LNCaP clone FGC (cell line): Measurements from ENCODE around the gene KCNQ1.

Experiments
- DNase-seq: peaks from one replicate; pipeline ENCODE4 v3.0.0-alpha.2; 2011; ENCODE audit warnings: low read depth
- H3K4me3 ChIP-seq: 2 replicates; pipeline ENCODE4 v1.5.1; 2011; ENCODE audit warnings: mild to moderate bottlenecking, low read depth, low read length, control low read depth
- TF ChIP-seq, protein P1 (sequence below): IDR thresholded peaks from 2 replicates; pipeline ENCODE4 v1.5.1; 2012; ENCODE audit warnings: mild to moderate bottlenecking; ENCODE audit not compliant: control insufficient read depth, insufficient read depth; ENCODE audit errors: extremely low read depth

The KCNQ1 gene

DNA sequence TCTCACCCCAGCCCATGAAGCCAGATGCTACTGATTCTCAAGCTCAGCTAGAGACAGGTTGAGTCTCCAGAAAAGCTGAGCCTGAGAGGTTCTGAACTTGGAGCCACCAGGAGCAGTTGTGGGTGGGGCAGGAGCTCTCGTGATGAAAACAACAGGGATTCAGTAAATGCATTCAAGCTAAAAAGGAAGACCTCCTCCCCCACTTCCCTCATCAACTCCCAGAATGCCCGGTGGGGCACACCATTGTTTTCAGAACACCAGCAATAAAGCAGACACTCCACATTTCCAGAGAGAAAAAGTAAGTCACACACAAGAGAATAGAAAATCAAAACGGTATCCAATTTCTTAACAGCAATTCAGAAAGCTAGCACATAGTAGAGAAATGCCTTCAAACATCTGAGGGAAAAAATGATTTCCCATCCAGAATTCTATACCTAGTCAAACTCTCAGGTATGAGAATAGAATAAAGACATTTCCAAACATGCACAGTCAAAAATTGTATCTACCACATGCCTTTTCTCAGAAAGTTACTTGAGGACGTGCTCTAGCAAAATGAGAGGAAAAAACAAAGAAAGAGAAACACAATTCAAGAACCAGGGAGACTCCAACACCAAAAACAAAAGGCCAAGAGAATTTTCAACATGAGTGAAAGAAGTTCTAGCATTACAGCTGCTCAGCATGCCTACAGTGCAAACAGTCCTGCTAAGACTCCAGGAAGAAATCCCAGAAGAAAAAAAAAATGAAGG, 383.9 kb downstream of the KCNQ1 start:
- no peak overlapping the region for H3K4me3 ChIP-seq
- TF ChIP-seq, protein P1, sequence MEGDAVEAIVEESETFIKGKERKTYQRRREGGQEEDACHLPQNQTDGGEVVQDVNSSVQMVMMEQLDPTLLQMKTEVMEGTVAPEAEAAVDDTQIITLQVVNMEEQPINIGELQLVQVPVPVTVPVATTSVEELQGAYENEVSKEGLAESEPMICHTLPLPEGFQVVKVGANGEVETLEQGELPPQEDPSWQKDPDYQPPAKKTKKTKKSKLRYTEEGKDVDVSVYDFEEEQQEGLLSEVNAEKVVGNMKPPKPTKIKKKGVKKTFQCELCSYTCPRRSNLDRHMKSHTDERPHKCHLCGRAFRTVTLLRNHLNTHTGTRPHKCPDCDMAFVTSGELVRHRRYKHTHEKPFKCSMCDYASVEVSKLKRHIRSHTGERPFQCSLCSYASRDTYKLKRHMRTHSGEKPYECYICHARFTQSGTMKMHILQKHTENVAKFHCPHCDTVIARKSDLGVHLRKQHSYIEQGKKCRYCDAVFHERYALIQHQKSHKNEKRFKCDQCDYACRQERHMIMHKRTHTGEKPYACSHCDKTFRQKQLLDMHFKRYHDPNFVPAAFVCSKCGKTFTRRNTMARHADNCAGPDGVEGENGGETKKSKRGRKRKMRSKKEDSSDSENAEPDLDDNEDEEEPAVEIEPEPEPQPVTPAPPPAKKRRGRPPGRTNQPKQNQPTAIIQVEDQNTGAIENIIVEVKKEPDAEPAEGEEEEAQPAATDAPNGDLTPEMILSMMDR = no peak

DNA sequence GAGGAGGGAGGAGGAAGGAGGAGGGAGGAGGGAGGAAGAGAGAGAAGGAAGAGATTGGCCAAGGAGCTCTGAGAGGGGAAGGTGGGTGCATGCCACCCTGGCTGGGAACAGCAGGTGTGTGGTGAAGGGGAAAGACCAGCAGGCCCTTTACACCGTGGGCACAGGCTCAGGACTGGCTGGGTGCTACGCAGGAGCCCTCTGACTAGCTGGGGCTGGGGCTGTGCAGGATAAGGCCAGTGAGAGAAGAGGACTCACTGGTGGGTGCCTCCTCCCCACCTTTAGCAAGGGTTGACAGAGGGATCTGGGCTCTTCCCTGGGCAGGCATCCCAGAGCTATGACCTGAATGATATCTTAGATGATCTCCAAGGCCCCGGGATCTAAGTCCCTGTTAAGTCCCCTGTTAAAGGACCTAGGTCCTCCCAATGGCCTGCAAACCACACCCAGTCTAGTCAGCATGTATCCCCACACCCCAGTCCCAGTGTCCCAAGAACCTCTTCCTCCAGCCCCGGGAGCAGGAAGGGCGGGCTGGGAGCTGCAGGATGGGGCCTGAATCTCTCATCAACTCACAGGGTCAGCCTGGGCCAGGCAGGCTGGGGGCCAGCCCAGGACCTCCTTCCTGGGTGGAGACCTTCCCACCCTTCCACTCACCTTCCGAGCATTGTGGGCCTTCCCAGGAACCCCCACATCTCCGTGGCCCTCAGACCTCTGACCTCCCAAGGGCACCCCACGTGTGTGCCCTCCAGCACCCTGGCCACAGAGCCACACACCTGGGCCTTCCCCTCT, 385.4 kb downstream of the KCNQ1 start:
- TF ChIP-seq, protein P1 = no peak
- no peak overlapping the region for H3K4me3 ChIP-seq
- DNase-seq = no peak

More for the DNA sequence above, 383.9 kb downstream of the KCNQ1 start:
- DNase-seq = no peak

DNA sequence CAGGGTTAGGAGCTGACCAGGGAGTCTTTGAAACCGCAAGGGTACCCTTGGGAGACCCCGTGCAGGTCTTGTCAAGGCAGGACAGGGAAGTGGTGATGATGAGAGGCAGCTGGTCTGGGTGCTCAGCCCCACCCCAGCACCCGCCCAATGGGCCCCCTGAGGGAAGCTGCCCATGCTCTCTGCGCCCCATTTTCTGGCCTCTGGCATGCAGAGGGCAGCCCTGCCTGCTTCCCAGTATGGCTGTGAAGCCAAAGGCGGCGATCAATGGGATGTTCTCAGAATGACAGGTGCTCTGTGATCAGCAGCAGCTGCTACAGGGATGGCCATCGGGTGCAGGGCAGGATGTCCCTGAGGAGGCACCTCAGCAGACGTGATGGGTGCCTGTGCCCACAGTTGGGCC, 386.1 kb downstream of the KCNQ1 start:
- TF ChIP-seq, protein P1 = no peak
- DNase-seq = no peak
- no peak overlapping the region for H3K4me3 ChIP-seq

DNA sequence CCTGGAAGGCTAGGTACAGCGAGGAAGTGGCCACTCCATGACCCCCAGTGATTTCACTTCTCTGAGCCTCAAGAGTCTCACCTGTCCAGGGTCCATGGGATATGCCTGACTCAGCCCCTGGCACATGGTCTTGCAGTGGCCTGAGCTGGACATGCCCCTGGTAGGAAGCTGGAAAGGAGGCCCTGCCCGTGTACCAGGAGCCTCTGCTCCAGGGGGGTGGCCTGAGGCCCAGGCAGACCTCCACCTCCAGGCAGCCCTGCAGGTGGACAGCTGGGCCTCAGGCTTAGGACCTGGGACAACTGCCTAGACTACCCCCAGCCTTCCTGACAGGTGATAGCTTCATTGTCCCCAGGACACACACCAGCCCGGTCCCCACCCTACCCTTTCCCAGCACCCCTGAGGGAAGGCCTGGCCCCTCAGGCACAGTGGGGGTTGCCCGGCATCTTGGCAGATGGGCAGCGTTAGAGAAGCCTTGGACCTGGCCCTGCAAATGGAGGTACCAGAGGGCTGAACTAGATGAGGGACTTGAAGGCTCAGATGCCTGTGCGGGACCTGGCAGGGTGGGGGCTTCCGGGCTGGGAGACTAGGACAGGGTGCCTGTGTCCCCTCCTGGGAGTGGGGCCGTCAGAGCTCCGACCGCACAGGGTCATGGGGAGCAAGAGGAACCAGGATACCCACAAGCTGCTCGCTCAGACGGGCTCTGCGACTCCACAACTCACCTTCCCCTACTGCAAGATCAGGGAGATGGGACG, 387.1 kb downstream of the KCNQ1 start:
- DNase-seq = no peak
- TF ChIP-seq, protein P1 = no peak
- H3K4me3 ChIP-seq = no peak overlapping the region

DNA sequence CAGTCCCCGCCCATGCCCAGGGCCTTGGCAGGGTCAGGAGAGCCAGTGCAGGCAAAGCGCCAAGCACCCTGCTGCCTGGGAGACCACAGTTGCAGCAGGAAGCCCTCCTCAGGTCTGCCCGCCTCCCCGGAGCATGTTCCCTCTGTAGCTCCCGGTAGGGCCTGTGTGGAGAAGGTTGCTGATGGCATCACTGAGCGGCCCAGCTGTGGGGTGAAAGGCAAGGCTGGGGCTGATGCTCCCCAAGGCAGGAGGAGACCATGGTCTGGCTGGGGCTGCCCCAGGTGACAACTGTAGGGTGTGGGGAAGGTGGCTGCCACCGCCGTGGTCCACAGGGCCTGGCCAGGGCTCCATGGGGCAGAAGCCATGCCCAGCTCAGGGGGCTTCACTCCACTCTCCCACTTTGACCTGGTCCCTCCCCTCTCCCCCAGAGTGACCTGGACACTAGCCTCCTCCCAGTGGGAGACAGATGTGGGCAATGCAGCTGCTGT, 387.8 kb downstream of the KCNQ1 start:
- H3K4me3 ChIP-seq = no peak overlapping the region
- DNase-seq = no peak
- TF ChIP-seq, protein P1 = no peak

DNA sequence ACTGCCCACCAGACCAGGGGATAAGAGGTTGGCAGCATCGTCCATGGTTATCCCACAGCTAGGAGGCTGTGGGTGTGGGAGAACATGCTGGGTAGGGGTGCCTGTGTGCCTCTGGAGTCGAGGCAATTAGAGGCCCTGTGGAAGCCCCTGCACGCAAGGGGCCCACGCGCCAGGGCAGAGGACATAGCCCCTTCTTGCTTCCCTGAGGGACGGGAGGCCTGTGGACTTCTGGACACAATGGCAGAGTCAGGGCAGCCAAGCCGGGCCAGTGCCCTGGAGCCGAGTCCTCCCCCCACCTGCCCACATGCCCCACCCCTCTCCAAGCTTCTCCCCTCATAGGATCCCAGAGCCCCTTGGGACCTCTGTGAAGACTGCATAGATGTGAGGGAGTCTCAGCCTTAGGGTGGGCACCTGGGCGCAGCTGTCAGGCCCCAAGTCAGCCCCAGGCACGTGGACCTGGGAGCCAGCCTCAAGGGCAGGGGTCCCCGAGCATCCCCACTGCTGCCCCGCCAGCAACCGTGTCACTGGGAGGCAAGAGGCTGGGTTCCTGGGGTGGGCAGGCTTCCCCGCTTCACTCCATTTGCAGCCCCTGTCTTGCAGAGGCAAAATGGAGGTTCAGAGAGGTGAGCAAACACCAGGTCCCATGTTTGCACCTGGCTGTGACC, 388.4 kb downstream of the KCNQ1 start:
- no peak for DNase-seq
- no peak overlapping the region for H3K4me3 ChIP-seq

More for the DNA sequence above, 388.4 kb downstream of the KCNQ1 start:
- TF ChIP-seq, protein P1 = no peak
